Uterus (tissue), 2 donors: ENCODE measurements around the gene SLC12A5.

Experiments used
- POLR2A ChIP-seq, 2 donors: fragments of 450-650 bp; IDR thresholded peaks; one replicate each; pipeline ENCODE4 v1.6.1; 2016; ENCODE audit warnings: antibody characterized with exemption in 2 of 2, mild to moderate bottlenecking in 1 of 2, moderate library complexity in 1 of 2
- TF ChIP-seq, protein P1 (sequence below), 4 experiments: fragments of 200-600 bp in 2 of 4; fragments of 450-650 bp in 2 of 4; sonication (generic) in 2 of 4; IDR thresholded peaks; one replicate each; pipeline ENCODE4 v1.5.1; 2016 to 2019; ENCODE audit warnings: antibody characterized with exemption in 4 of 4, mild to moderate bottlenecking in 2 of 4, moderate library complexity in 1 of 4

- no peak for TF ChIP-seq POLR2A (IDR thresholded peaks at IDR 0.05)
- TF ChIP-seq, protein P1, sequence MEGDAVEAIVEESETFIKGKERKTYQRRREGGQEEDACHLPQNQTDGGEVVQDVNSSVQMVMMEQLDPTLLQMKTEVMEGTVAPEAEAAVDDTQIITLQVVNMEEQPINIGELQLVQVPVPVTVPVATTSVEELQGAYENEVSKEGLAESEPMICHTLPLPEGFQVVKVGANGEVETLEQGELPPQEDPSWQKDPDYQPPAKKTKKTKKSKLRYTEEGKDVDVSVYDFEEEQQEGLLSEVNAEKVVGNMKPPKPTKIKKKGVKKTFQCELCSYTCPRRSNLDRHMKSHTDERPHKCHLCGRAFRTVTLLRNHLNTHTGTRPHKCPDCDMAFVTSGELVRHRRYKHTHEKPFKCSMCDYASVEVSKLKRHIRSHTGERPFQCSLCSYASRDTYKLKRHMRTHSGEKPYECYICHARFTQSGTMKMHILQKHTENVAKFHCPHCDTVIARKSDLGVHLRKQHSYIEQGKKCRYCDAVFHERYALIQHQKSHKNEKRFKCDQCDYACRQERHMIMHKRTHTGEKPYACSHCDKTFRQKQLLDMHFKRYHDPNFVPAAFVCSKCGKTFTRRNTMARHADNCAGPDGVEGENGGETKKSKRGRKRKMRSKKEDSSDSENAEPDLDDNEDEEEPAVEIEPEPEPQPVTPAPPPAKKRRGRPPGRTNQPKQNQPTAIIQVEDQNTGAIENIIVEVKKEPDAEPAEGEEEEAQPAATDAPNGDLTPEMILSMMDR (IDR thresholded peaks at IDR 0.05): peak in 1 of 4 experiments; percentile 24
Observed at GRCh38 chr20:46087161-46087560, 58.1 kb downstream of the SLC12A5 start.
